H1 (cell line): ENCODE data around the gene SPTB. TPM values are rescaled to one million over a fixed set of nuclear protein-coding genes. Genes with fewer than 3 reads are reported as not detected.
A peak's percentile ranks its signal among the peaks of the same experiment; 100 is the strongest.

ENCODE experiments used
- CTCF ChIA-PET: fragments of 300-600 bp; sonication (Branson Sonifier 250); formaldehyde crosslinking; loops from one replicate; lab custom pipeline; 2021; ENCODE audit not compliant: partially characterized antibody; lab: Charles Lee
- POLR2A ChIA-PET: fragments of 300-600 bp; sonication (Branson Sonifier 250); formaldehyde crosslinking; loops from one replicate; lab custom pipeline; 2021; ENCODE audit warnings: inconsistent platforms; ENCODE audit not compliant: partially characterized antibody; lab: Charles Lee
- DNase-seq, 2 experiments: peaks; one replicate each; pipeline versions ENCODE4 v3.0.0 to v3.0.0-alpha.2; 2010 to 2022; ENCODE audit warnings: low spot score in 2 of 2, low read depth in 1 of 2, mixed read lengths in 1 of 2
- FAIRE-seq: peaks from 2 replicates; lab custom pipeline; 2011; peaks lifted over from hg19 to GRCh38; lab: Jason Lieb, UNC
- H2AFZ ChIP-seq: 2 replicates; pipeline ENCODE4 v1.8.1; 2012; ENCODE audit warnings: low read length, inconsistent platforms
- H2AK5ac ChIP-seq: 2 replicates; pipeline ENCODE4 v1.6.1; 2013; ENCODE audit warnings: low read depth, low read length
- H2BK120ac ChIP-seq: replicated peaks from 2 replicates; pipeline ENCODE3; 2013; ENCODE audit warnings: low read depth, low read length, inconsistent platforms
- H2BK12ac ChIP-seq: 2 replicates; pipeline ENCODE4 v1.6.1; 2013; ENCODE audit warnings: low read depth, low read length
- H2BK15ac ChIP-seq: 2 replicates; pipeline ENCODE4 v1.6.1; 2013; ENCODE audit warnings: low read length
- H2BK20ac ChIP-seq: 2 replicates; pipeline ENCODE4 v1.6.1; 2013; ENCODE audit warnings: low read length
- H2BK5ac ChIP-seq: 2 replicates; pipeline ENCODE4 v1.6.1; 2013; ENCODE audit warnings: low read depth, low read length
- H3K14ac ChIP-seq: 2 replicates; pipeline ENCODE4 v1.6.1; 2013; ENCODE audit warnings: inconsistent platforms; ENCODE audit not compliant: insufficient read length
- H3K18ac ChIP-seq: 2 replicates; pipeline ENCODE4 v1.6.1; 2013; ENCODE audit warnings: low read length; ENCODE audit errors: extremely low read depth
- H3K23ac ChIP-seq: 2 replicates; pipeline ENCODE4 v1.6.1; 2013; ENCODE audit warnings: inconsistent platforms; ENCODE audit not compliant: insufficient read length
- H3K23me2 ChIP-seq: 2 replicates; pipeline ENCODE4 v1.6.1; 2013; ENCODE audit warnings: low read depth, low read length
- H3K27ac ChIP-seq: 2 replicates; pipeline ENCODE4 v1.6.1; 2011; ENCODE audit warnings: low read depth, low read length, inconsistent platforms
- H3K27me3 ChIP-seq, 4 experiments: replicated peaks in 1 of 4; 1 replicate in 1 of 4; 2 replicates in 3 of 4; pipeline versions ENCODE4 v1.6.1 to v1.8.1; 2011 to 2013; ENCODE audit warnings: low read length in 3 of 4, mild to moderate bottlenecking in 3 of 4, inconsistent platforms in 2 of 4, mixed read lengths in 2 of 4, moderate library complexity in 1 of 4; ENCODE audit not compliant: control insufficient read depth in 3 of 4, insufficient read depth in 3 of 4; ENCODE audit errors: extremely low read depth in 1 of 4
- H3K36me3 ChIP-seq, 4 experiments: 2 replicates each; pipeline versions ENCODE4 v1.6.1 to v1.8.1; 2011 to 2013; ENCODE audit warnings: mild to moderate bottlenecking in 4 of 4, low read length in 3 of 4, moderate library complexity in 2 of 4, control low read depth in 1 of 4, inconsistent platforms in 1 of 4; ENCODE audit not compliant: insufficient read depth in 4 of 4, control insufficient read depth in 2 of 4
- H3K4ac ChIP-seq: replicated peaks from 2 replicates; pipeline ENCODE3; 2013; ENCODE audit warnings: low read length, low read depth, mixed read lengths, inconsistent platforms; ENCODE audit not compliant: insufficient read length
- H3K4me1 ChIP-seq, 4 experiments: replicated peaks in 1 of 4; 1 replicate in 1 of 4; 2 replicates in 3 of 4; pipeline versions ENCODE4 v1.6.1 to v1.8.1; 2011 to 2013; ENCODE audit warnings: low read length in 3 of 4, inconsistent platforms in 2 of 4, mixed read lengths in 1 of 4; ENCODE audit not compliant: insufficient read depth in 4 of 4, control insufficient read depth in 3 of 4
- H3K4me2 ChIP-seq, 2 experiments: 2 replicates each; pipeline versions ENCODE4 v1.6.1 to v1.8.1; 2011 to 2013; ENCODE audit warnings: low read depth in 2 of 2, low read length in 2 of 2, control low read depth in 1 of 2, inconsistent platforms in 1 of 2, mild to moderate bottlenecking in 1 of 2; ENCODE audit not compliant: insufficient read depth in 1 of 2
- H3K4me3 ChIP-seq, 4 experiments: fragments of 200-600, 300-600 bp in 1 of 4; sonication (generic), shearing (Covaris generic), sonication (Bioruptor Twin) in 1 of 4; 2 replicates each; pipeline versions ENCODE4 v1.5.1 to v1.8.1; 2011 to 2016; ENCODE audit warnings: low read length in 4 of 4, low read depth in 3 of 4, control low read depth in 2 of 4, inconsistent platforms in 2 of 4, mild to moderate bottlenecking in 2 of 4, mixed read lengths in 1 of 4, moderate library complexity in 1 of 4; ENCODE audit not compliant: insufficient read depth in 2 of 4; ENCODE audit errors: extremely low read depth in 1 of 4
- H3K56ac ChIP-seq: replicated peaks from 2 replicates; pipeline ENCODE3; 2013; ENCODE audit warnings: low read depth, mild to moderate bottlenecking, mixed read lengths, low read length, inconsistent platforms; ENCODE audit not compliant: insufficient read length
- H3K79me1 ChIP-seq: 2 replicates; pipeline ENCODE4 v1.6.1; 2013; ENCODE audit warnings: low read depth, low read length, control low read depth
- H3K79me2 ChIP-seq, 2 experiments: 2 replicates each; pipeline versions ENCODE4 v1.6.1 to v1.8.1; 2012 to 2013; ENCODE audit warnings: low read length in 2 of 2, mild to moderate bottlenecking in 2 of 2, inconsistent platforms in 1 of 2; ENCODE audit not compliant: insufficient read depth in 2 of 2, control insufficient read depth in 1 of 2
- H3K9ac ChIP-seq, 4 experiments: replicated peaks in 1 of 4; 1 replicate in 1 of 4; 2 replicates in 3 of 4; pipeline versions ENCODE4 v1.6.1 to v1.8.1; 2011 to 2013; ENCODE audit warnings: low read depth in 3 of 4, low read length in 3 of 4, control low read depth in 2 of 4, mild to moderate bottlenecking in 2 of 4, moderate library complexity in 2 of 4, inconsistent platforms in 1 of 4; ENCODE audit errors: extremely low read depth in 1 of 4
- H3K9me3 ChIP-seq, 2 experiments: 2 replicates each; pipeline versions ENCODE4 v1.6.1 to v1.8.1; 2012 to 2013; ENCODE audit warnings: mild to moderate bottlenecking in 2 of 2, moderate library complexity in 2 of 2, control low read depth in 1 of 2, inconsistent platforms in 1 of 2, low read depth in 1 of 2, low read length in 1 of 2, mixed read lengths in 1 of 2; ENCODE audit not compliant: insufficient read depth in 2 of 2
- H4K20me1 ChIP-seq, 2 experiments: replicated peaks in 1 of 2; 2 replicates each; pipeline versions ENCODE3 to v1.8.1; 2011 to 2013; ENCODE audit warnings: inconsistent platforms in 2 of 2, low read length in 2 of 2, mild to moderate bottlenecking in 1 of 2; ENCODE audit not compliant: insufficient read depth in 2 of 2, control insufficient read depth in 1 of 2
- H4K5ac ChIP-seq: 2 replicates; pipeline ENCODE4 v1.6.1; 2013; ENCODE audit warnings: low read length, low read depth, mixed read lengths, inconsistent platforms; ENCODE audit not compliant: insufficient read length
- H4K8ac ChIP-seq: 2 replicates; pipeline ENCODE4 v1.8.0; 2013; ENCODE audit warnings: mild to moderate bottlenecking, moderate library complexity, low read length, inconsistent platforms; ENCODE audit not compliant: insufficient read depth; ENCODE audit errors: extremely low read depth
- H4K91ac ChIP-seq: replicated peaks from 2 replicates; pipeline ENCODE3; 2013; ENCODE audit warnings: low read length, mixed read lengths, inconsistent platforms; ENCODE audit not compliant: insufficient read length
- CHD1 ChIP-seq: IDR thresholded peaks from 2 replicates; pipeline ENCODE4 v1.6.1; 2012; ENCODE audit warnings: low read depth, low read length, improper control_type of control experiment
- GABPA ChIP-seq: IDR thresholded peaks from 2 replicates; pipeline ENCODE4 v1.6.1; 2011; ENCODE audit warnings: mild to moderate bottlenecking, low read length, moderate library complexity, borderline replicate concordance; ENCODE audit not compliant: insufficient read depth
- JUND ChIP-seq: IDR thresholded peaks from 2 replicates; pipeline ENCODE4 v1.6.1; 2011; ENCODE audit warnings: mild to moderate bottlenecking, improper control_type of control experiment, low read length
- NRF1 ChIP-seq: IDR thresholded peaks from 2 replicates; pipeline ENCODE4 v1.6.1; 2011; ENCODE audit warnings: mild to moderate bottlenecking, low read depth, low read length, improper control_type of control experiment
- POU5F1 ChIP-seq: IDR thresholded peaks from 2 replicates; pipeline ENCODE4 v1.6.1; 2011; ENCODE audit warnings: low read depth, mild to moderate bottlenecking, low read length, moderate library complexity
- RAD21 ChIP-seq, 2 experiments: IDR thresholded peaks in 1 of 2; conservative IDR thresholded peaks in 1 of 2; 2 replicates each; pipeline ENCODE4 v1.6.1; 2011; ENCODE audit warnings: low read depth in 2 of 2, low read length in 2 of 2, improper control_type of control experiment in 1 of 2, inconsistent platforms in 1 of 2, mild to moderate bottlenecking in 1 of 2, moderate library complexity in 1 of 2
- SIX5 ChIP-seq: IDR thresholded peaks from 2 replicates; pipeline ENCODE4 v1.6.1; 2011; ENCODE audit warnings: mild to moderate bottlenecking, low read depth, low read length
- SRF ChIP-seq: IDR thresholded peaks from 2 replicates; pipeline ENCODE4 v1.6.1; 2011; ENCODE audit warnings: mild to moderate bottlenecking, low read depth, low read length, moderate library complexity
- TAF1 ChIP-seq: IDR thresholded peaks from 2 replicates; pipeline ENCODE4 v1.6.1; 2011; ENCODE audit warnings: mild to moderate bottlenecking, low read depth, low read length
- TAF7 ChIP-seq: optimal IDR thresholded peaks from 2 replicates; pipeline ENCODE3; 2011; ENCODE audit warnings: low read depth, mild to moderate bottlenecking, inconsistent platforms, low read length, moderate library complexity, borderline replicate concordance
- WGBS, 2 experiments: shearing (Covaris generic) in 1 of 2; methylation state at CpG; one replicate each; pipeline versions ENCODE4 v1.1.6 to v1.1.7; 2013 to 2015; ENCODE audit warnings: low lambda C conversion rate in 2 of 2, mixed read lengths in 2 of 2, inconsistent platforms in 1 of 2, low coverage in 1 of 2, missing lambda C conversion rate in 1 of 2; ENCODE audit not compliant: insufficient replicate concordance in 2 of 2, insufficient coverage in 1 of 2, insufficient read length in 1 of 2; ENCODE audit errors: extremely low coverage in 1 of 2, missing lambda C conversion rate in 1 of 2; 5-methylcytosine and 5-hydroxymethylcytosine counted together
- polyA plus RNA-seq, 7 experiments: library from polyadenylated mRNA; depleted of rRNA in 3 of 7; stranded (reverse) in 5 of 7; unstranded in 2 of 7; fragments of >200 nt in 5 of 7; fragments of 200-250 nt in 2 of 7; gene quantifications; 1 replicate in 5 of 7; 2 replicates in 1 of 7; 4 replicates in 1 of 7; pipeline versions ENCODE4 v1.2.1 to v1.2.3, GENCODE V29; 2011 to 2013; ENCODE audit warnings: missing spikeins in 2 of 7, mixed read lengths in 2 of 7
- total RNA-seq: library from RNA; stranded (reverse); fragmentation: NEBNext Ultra II Directional; extraction: Animal tissue kit (Norgen Biotek cat#: 25700); gene quantifications from 2 replicates; pipeline ENCODE4 v1.2.1, GENCODE V29; 2021
- TF ChIP-seq, protein P1 (sequence below): IDR thresholded peaks from 2 replicates; pipeline ENCODE4 v1.6.1; 2011; ENCODE audit warnings: low read depth, mild to moderate bottlenecking, low read length; ENCODE audit not compliant: insufficient read depth
- TF ChIP-seq, protein P2 (sequence below): IDR thresholded peaks from 2 replicates; pipeline ENCODE4 v1.6.1; 2012; ENCODE audit warnings: inconsistent platforms

Gene SPTB
- total and polyA plus RNA-seq, 2 of the 8 experiments (the other 6 are each of a cell fraction or from before 2014, with no cell fraction given), result 0.30 to 2.4 TPM

DNA sequence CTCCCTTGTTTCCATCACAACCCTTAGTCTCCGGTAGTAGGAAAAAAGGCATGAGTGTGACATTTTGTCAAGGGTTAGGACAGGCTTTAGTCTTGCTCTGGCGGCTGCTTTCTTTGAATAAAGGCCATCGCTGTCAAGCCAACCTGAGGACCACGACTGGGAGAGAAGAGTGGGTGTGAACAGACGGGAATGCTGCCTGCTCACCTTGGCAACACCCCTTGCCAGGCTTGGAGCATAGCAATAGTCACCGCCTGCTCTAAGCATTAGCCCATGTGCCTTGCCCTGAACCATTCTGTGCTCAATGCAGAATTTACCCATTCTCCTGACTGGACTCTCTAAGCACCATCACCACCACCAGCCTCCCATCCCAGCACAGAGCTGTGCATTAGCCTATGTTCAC is 36.2 kb downstream of the SPTB start:
- H3K79me2 ChIP-seq, result no peaks in the 10 kb centered on the region
- H3K4me3 ChIP-seq, result no peak overlapping the region
- H3K4me2 ChIP-seq, result no peak overlapping the region
- WGBS, 2 experiments, result 72% methylated on average over 6 of the region's 6 CpGs; no CpG with 5 or more reads in 1 of the 2 experiments
- H2AK5ac ChIP-seq, result 0 out of 2 replicates have a peak overlapping the region, but pooled peaks have one; percentile 18
- no peaks in the 10 kb centered on the region for H3K9me3 ChIP-seq
- CTCF ChIA-PET, result interaction anchor here (0.8 to 4.9 kb wide), 11 partner anchors 14 to 110 kb away, joined by 3 to 50 read pairs (median 10); no protein-coding TSS in a partner anchor
- no peak overlapping the region for H3K14ac ChIP-seq
- no peak overlapping the region for H3K27ac ChIP-seq
- no peak overlapping the region for H2AFZ ChIP-seq
- peaks cover 3 to 15% (median 6%) of the 10 kb centered on the region in 4 experiments; a peak in 4 of 7 replicates for H3K4me1 ChIP-seq
- no peak overlapping the region for H3K4ac ChIP-seq
- no peak overlapping the region for H2BK20ac ChIP-seq
- no peak overlapping the region for H2BK5ac ChIP-seq
- H3K9ac ChIP-seq, result no peak overlapping the region
- H4K91ac ChIP-seq, result no peak overlapping the region
- FAIRE-seq (no peak), DNase-seq (no peak)
- no peak overlapping the region for H2BK120ac ChIP-seq
- H3K23ac ChIP-seq, result no peak overlapping the region
- no peaks in the 10 kb centered on the region for H3K27me3 ChIP-seq
- H4K5ac ChIP-seq, result no peak overlapping the region
- H4K20me1 ChIP-seq, result no peaks in the 10 kb centered on the region
- no peak overlapping the region for H4K8ac ChIP-seq
- H3K36me3 ChIP-seq, result no peaks in the 10 kb centered on the region
- POLR2A ChIA-PET, result no interaction called here
- H3K56ac ChIP-seq, result no peak overlapping the region
- no peak overlapping the region for H3K18ac ChIP-seq
- H3K23me2 ChIP-seq, result no peaks in the 10 kb centered on the region
- H2BK15ac ChIP-seq, result no peak overlapping the region
- H2BK12ac ChIP-seq, result no peak overlapping the region
- H3K79me1 ChIP-seq, result no peaks in the 10 kb centered on the region
- TF ChIP-seq NRF1 (no peak), SIX5 (no peak), TAF1 (no peak), TAF7 (no peak), SRF (no peak), POU5F1 (no peak), CHD1 (no peak), JUND (no peak), GABPA (no peak), RAD21 (IDR thresholded peaks at IDR 0.05 in 1 of 2, conservative IDR thresholded peaks at IDR 0.05 in 1 of 2; ENCODE audit: low read depth in 2 of 2, low read length in 2 of 2) (no peak)
- TF ChIP-seq, protein P1, sequence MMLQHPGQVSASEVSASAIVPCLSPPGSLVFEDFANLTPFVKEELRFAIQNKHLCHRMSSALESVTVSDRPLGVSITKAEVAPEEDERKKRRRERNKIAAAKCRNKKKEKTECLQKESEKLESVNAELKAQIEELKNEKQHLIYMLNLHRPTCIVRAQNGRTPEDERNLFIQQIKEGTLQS, result no peak
- TF ChIP-seq, protein P2, sequence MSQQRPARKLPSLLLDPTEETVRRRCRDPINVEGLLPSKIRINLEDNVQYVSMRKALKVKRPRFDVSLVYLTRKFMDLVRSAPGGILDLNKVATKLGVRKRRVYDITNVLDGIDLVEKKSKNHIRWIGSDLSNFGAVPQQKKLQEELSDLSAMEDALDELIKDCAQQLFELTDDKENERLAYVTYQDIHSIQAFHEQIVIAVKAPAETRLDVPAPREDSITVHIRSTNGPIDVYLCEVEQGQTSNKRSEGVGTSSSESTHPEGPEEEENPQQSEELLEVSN, result no peak
